HK-2 (cell line): ENCODE results near the gene TRAK1.

Experiments
- DNase-seq: peaks from one replicate; pipeline ENCODE4 v3.0.0-alpha.2; 2018; ENCODE audit not compliant: unreplicated experiment

Gene TRAK1

DNA sequence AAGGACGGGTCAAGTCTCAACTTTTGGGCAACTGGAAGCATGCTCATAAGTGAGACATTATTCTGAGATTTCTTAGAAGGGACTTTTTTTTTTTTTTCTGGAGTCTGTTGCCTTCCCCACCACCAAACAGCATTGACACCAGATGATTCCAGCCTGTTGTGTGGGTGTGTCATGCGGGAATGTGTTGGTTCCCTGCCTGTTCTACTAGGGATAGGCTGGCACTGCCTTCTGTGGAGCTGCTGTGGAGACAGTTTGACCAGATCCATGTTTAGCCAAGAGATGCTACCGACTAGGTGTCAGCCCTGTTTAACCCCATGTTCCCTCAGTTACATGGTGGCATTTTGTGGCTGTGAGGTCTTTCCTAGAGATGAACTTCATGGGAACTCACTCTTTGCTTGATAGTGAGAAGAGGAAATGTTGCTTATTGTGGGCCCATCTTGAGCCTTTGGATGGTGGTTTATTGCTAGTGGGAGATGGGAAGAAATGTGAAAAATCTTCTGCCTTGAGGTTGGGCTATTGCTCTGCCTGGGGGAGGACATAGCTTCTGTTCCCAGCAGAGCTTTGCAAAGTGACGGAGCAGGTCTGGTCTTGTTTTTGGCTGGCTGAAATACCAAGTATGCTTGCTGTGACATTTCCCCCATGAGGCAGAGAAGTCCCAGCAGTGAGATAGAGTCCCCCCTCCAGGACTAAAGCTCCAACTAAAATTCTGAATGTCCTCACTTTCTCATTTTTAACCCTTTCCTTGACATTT, 31.3 kb downstream of the TRAK1 start:
- no peak for DNase-seq

DNA sequence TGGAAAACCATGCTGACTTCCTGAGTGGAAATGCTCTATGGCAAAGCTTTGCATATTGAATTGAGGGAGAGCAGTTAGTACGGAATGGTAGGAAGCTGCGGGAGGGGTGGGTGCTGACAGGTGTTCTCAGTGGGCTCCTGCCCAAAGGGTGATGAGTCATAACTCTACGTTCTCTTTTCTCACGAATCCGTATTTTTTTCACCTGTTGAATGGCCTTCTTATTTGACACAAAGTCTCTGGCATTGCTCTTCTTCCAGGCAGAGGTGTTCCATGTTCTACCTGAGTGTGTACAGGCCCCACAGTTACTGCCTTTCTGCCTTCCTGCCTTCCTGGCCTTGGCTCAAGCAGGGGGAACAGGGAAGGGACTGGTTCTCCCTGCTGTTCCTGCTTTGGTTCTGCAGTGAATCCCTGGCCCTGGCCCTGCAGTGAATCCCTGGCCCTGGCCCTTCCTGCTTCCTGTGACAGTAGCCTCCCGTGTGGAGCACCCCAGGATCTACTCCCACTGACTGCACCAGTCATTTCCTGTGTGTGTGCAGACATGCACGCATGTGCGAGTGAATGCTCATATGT, 31.9 kb downstream of the TRAK1 start:
- no peak for DNase-seq

DNA sequence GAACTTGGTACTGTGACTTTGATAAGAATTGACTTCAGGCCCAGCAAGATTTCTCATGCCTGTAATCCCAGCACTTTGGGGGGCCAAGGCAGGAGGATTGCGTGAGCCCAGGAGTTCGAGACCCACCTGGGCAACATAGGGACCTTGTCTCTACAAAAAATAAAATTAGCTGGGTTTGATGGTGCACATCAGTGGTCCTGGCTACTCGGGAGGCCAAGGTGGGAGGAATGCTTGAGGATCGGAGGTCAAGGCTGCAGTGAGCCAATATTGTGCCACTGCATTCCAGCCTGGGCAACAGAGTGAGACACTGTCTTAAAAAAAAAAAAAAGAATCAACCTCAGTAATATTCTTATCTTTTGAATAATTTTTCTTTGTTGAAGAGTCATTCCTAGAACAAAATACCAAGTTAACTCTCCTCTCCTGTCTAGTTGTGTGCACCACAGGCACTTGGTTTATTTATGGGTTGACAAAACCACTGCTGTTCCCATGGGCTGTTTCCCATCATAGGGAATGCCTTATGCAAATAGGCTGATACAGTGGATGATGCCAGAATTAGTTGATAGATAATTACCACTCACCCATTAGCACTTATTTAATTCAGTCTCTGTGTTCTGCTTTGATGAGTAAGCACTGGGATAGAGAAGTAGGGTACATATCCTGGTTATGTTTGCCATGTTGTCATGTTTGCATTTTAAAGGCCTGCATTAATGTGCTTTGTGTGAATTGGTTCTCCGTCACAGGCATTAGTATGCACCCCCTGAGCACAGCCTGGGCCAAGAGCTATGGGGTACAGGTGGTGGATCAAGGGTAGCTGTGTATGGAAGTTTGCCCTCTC, 32.9 kb downstream of the TRAK1 start:
- no peak for DNase-seq

GRCh38 chr3:42127226-42127625, 36.1 kb downstream of the TRAK1 start:
- no peak for DNase-seq

DNA sequence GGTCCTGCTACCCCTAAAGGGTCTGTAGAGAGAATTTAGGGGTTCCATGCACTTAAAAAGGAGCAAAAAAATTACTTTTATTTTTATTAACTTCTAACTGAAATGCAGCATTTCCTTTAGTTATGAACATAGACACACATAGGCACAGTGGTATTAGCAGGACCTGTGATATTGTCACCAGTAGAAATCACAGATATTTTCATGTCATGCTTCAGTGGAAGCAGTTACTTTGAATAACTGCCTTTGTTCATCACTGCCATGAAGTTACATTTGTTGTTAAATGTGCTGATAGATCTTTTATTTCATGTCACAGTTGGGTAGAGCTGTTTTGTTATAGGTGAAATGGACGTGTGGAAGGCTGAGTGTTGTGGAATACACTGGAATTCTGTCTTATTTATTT, 37.4 kb downstream of the TRAK1 start:
- no peak for DNase-seq

DNA sequence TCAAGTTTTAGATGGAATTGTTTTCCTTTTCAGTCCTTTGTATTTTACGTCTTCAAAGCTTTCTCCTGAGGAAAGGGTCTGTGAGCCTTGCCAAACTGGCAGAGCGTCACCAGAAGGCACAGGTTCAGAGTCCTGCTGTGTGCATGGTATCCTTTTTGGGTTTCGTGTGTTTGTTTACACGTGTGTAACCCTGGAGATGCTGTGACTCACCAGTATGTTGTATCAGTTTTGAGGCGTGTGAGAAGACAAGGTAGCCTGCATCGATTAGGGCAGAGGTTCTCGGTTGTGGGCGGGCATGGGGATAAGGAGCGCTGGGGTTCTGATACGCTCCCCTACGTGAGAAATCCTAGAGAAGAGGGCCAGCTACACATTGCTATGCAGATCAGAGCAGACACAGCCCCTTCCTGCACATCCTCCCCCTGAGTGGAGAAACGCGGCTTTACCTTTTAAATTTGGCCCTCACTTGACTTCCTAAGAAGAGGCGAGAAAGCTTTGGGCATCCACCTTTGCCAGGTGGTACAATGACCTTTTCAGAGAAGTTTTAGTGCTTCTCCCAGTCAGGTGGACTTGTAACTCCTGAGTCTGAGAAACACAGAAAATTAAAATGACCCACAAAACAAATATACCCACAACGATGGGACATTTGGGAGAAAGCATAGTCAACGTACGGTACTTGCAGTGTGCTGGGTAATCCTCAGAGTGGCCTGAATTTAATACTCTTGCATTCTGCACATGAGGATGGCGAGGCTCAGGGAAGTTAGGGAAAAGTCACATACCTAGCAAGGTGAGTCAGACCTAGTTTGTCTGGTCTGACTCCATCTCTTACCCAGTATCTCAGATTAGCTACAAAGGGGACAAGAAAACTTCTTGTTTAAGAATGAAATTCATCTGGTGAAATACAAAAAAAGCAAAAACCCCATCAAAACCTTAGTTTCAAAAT, 38.1 kb downstream of the TRAK1 start:
- DNase-seq, result no peak

GRCh38 chr3:42130007-42130328, 38.8 kb downstream of the TRAK1 start:
- no peak for DNase-seq

DNA sequence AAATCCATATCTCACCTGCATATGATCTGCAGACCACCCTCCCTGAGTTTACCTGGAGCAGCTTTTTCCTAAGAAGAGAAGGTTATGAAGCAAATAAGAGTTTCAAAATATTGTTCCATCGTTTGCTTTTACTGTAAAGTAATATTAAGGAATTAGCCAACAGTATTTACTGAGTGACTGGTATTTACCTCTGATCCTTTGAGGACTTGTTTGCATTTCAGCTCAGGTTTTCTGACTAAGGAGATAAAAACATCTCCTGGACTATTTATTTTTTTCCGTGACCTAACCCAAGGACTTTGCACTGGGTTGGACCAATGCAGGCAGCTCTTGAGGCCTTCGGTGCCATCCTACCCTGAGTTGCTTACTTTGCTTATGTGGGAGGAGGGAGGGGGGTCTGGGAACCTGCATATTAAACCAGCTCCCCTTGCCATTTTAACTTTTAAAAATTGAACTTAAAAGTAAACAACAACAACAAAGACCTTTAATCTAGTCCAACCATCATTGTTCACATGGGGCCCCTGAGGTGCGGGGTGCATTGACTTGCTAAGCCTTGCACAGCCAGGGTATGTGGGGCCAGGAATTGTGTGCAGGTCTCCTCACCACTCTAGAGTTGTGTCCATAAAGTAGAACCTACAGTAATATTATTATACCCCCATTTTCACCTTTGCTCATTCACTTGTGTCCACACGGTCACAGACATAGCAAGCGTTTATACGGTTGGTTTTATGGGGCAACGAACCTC, 39.3 kb downstream of the TRAK1 start:
- no peak for DNase-seq

GRCh38 chr3:42133500-42134298, 42.5 kb downstream of the TRAK1 start:
- DNase-seq, result no peak

- no peak for DNase-seq
Measured at GRCh38 chr3:42134867-42135464, 43.8 kb downstream of the TRAK1 start.

DNA sequence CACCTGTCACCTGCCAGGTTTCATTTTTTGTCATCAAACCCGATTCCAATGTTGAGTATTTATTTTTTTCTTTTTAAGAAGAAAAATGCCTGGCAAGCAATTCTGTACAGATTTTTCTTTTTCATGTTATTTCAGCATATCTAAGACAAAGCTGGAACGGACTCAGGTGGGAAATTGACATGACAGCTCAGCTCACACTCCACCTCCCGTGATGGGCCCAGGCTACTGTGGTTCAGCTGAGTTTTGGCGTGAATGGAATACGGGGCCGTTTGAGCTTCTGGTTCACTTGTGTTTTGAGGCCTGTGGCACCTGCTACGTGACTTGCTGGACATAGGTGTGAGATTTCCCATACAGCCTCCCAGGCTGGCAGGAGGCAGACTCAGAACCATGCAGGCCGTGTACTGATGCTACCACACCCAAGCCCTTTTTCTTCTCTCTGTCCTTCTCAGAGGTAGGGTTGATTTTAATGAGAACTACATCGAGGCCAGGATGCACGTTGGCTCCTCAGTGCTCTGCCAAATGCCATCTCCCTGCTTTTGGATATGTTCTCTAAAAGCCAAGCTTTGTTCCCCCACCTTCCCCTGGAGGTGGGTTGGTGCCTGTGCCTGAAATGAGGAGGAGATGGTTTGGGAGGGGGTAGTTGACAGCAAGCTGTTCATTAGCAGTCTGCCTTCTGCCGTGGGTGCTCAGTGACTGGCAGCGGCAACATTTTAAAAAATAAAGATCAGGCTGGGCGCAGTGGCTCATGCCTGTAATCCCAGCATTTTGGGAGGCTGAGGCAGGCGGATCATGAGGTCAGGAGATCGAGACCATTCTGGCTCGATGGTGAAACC, 48.7 kb downstream of the TRAK1 start:
- no peak for DNase-seq

GRCh38 chr3:42140665-42141203, 49.6 kb downstream of the TRAK1 start:
- DNase-seq, result no peak

GRCh38 chr3:42143440-42143839, 52.3 kb downstream of the TRAK1 start:
- DNase-seq, result no peak

- DNase-seq, result no peak
Measured at GRCh38 chr3:42144209-42144608, 53.1 kb downstream of the TRAK1 start.

DNA sequence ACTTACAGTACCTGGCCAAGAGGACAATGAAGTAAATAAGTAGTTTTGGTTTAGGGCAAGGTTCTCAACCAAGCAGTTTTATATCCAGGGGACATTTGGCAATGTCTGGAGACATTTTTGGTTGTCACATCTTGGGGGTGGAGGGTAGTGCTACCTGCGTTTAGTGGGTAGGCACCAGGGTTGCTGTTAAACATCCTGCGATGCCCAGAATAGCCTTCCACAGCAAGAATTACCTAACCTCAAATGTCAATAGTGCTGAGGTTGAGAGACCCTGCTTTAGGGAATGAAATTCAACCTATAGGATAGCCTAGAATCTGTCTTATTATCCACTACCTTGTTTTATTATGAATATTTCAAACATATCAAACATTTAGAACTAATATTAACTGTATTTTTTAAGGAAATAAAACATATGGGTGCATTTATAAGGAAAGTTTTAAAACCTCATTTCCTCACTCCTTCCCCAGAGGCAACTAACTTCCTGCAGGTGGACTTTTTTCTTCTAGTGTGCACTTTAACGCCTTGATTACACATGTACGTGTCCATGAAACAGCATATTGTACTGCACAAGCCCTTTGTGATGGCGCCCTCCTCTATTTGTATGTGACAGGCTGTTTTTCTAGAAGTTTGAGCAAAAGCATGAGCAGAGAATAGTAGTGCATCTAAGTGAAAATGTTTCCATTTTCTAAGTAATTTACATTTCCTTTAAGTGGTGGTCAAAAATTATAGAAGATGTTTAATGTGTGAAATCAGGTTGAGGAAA, 57.1 kb downstream of the TRAK1 start:
- DNase-seq, result no peak

GRCh38 chr3:42148982-42149432, 57.9 kb downstream of the TRAK1 start:
- no peak for DNase-seq

- no peak for DNase-seq
Measured at GRCh38 chr3:42149532-42149931, 58.4 kb downstream of the TRAK1 start.

GRCh38 chr3:42149975-42150374, 58.8 kb downstream of the TRAK1 start:
- no peak for DNase-seq
